ENCODE data around the gene GALNT10.

DNA sequence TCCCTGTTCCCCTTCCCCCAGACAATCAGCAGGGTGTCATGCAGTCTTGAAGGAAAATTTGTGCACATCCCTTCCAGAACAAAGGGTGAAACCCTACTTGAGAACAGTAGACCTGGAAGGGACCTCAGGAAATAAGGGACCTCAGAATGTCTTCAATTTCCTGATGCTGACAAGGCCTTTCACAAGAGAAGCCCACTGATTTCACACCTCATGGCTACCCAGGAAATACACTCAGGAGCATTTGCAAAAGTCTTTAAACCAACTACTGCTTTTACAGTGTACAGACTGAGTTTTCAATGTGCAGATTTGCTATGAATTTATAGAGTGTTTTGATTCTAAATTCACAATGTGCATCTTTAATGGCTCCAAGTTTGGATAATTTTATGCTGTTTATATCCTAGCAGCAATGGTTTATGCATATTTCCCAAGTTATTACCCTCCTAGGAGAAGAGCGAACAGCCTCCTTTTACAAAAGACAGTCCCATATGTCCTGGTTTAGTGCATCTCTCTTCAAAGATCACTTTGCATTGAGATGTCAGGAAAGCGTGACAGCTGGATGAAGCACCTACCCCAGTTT lies 74.8 kb downstream of the GALNT10 start:
- TF ChIP-seq, protein P1, sequence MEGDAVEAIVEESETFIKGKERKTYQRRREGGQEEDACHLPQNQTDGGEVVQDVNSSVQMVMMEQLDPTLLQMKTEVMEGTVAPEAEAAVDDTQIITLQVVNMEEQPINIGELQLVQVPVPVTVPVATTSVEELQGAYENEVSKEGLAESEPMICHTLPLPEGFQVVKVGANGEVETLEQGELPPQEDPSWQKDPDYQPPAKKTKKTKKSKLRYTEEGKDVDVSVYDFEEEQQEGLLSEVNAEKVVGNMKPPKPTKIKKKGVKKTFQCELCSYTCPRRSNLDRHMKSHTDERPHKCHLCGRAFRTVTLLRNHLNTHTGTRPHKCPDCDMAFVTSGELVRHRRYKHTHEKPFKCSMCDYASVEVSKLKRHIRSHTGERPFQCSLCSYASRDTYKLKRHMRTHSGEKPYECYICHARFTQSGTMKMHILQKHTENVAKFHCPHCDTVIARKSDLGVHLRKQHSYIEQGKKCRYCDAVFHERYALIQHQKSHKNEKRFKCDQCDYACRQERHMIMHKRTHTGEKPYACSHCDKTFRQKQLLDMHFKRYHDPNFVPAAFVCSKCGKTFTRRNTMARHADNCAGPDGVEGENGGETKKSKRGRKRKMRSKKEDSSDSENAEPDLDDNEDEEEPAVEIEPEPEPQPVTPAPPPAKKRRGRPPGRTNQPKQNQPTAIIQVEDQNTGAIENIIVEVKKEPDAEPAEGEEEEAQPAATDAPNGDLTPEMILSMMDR (IDR thresholded peaks at IDR 0.05): no peak
- TF ChIP-seq POLR2A (IDR thresholded peaks at IDR 0.05): no peak
